Astrocyte (in vitro differentiated cells and primary cell): ENCODE measurements around the gene TRIM26.

Experiments used
- EZH2 ChIP-seq: IDR thresholded peaks from 2 replicates; pipeline ENCODE4 v1.6.1; 2012; ENCODE audit warnings: mild to moderate bottlenecking, low read length, inconsistent platforms; ENCODE audit not compliant: insufficient read depth
- TF ChIP-seq, protein P1 (sequence below): IDR thresholded peaks from 2 replicates; pipeline ENCODE4 v1.5.1; 2011; ENCODE audit warnings: low read depth, mild to moderate bottlenecking, inconsistent platforms, low read length, moderate library complexity; ENCODE audit not compliant: insufficient read depth

DNA sequence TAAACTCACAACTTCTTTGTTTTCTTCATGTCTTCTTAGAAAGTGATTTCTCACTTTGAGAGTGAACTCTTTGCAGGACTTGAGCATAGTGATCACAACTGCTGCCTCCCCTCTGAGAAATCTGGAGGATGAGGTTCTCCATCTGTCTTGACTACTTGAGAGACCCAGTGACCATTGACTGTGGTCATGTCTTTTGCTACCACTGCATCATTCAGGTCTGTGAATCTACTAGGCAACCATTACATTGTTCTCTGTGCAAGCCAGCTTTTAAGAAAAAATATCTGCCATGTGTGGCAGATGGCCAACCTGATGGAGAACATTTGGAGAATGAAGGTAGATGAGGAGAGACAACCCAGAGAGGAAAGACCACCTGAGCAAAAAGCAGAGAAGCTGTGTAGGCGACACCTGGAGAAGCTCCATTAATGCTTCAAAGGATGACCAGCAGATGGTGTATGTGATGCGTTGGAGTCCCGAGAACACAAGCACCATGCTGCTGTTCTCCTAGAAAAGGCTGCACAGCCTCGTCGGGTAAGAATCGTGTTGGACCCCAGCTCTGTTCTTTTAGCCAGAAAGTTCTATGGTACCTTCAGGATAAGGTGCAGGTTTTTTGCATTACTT lies 25.1 kb upstream of the TRIM26 start:
- TF ChIP-seq, protein P1, sequence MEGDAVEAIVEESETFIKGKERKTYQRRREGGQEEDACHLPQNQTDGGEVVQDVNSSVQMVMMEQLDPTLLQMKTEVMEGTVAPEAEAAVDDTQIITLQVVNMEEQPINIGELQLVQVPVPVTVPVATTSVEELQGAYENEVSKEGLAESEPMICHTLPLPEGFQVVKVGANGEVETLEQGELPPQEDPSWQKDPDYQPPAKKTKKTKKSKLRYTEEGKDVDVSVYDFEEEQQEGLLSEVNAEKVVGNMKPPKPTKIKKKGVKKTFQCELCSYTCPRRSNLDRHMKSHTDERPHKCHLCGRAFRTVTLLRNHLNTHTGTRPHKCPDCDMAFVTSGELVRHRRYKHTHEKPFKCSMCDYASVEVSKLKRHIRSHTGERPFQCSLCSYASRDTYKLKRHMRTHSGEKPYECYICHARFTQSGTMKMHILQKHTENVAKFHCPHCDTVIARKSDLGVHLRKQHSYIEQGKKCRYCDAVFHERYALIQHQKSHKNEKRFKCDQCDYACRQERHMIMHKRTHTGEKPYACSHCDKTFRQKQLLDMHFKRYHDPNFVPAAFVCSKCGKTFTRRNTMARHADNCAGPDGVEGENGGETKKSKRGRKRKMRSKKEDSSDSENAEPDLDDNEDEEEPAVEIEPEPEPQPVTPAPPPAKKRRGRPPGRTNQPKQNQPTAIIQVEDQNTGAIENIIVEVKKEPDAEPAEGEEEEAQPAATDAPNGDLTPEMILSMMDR = peak; percentile 23
- TF ChIP-seq EZH2 = no peak
